HG02870 (cell line): ENCODE measurements around the gene PADI6.
"Not testable (repeated sequence)": the region's sequence is repeated elsewhere in the genome, so short reads cannot be mapped to it uniquely, and the experiment has no call there.

Source experiments
- ATAC-seq: cut with Tn5 transposase; IDR thresholded peaks from one replicate; pipeline ENCODE4 v1.9.1; 2021; ENCODE audit warnings: mild to moderate bottlenecking, moderate library complexity; ENCODE audit not compliant: unreplicated experiment

Gene PADI6

DNA sequence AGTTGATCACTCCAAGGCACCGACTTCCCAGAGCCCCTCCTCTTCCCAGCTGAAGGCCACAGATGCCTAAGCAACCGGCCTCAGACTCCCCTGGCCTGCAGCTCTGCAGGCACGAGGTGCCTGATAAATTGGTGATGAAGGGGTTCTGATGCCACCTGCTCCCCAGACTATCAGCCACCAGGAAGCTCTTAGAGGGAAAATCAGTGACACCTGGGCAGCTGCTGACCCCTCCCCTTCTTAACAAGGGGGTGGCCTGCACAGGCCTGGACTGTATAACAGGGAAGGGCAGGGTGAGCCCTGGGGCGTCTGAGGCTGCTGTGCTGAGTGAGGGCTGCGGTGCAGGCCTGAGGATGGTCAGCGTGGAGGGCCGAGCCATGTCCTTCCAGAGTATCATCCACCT is at the start of gene PADI6:
Gene PADI6, plus strand, starts transcription at position 301 of the 400 bp plus-strand sequence. Its CDS starts 50 bp downstream, at position 351.
- no peak for ATAC-seq

DNA sequence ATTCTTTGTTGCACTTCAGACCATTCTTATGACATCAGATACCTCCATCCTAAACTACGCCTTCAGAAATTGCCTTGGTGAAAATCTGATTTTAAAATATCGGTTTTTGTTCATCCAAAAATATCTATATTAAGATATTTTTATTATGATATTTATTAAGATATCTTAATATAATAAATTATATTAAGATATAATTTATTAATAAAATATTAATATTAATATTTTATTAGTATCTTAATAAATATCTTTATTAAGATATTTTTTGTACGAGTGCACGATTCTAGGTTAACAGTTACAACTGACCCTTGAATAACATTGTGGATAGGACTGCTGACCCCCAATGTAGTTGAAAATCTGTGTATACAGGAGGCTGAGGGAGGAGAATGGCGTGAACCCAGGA is 43.1 kb upstream of the PADI6 start:
- ATAC-seq, result no peak

DNA sequence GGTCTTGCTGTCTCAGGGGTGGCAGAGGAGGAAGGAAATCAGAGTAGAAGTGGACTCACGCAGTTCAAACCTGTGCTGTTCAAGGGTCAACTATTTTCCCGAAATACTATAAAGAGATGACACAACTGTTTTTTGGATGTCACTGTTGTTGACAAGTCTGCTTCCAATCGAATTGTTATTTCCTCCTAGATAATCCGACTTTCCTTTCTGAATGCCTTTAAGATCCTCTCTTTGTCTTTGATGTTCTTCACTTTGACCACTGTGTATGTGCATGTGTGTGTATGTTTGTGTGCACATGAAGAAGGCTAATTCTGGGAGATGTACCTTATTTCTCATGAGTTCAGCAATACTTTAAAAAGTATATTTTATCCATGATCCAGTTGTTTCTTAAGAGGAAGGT is 42.4 kb upstream of the PADI6 start:
- no peak for ATAC-seq

DNA sequence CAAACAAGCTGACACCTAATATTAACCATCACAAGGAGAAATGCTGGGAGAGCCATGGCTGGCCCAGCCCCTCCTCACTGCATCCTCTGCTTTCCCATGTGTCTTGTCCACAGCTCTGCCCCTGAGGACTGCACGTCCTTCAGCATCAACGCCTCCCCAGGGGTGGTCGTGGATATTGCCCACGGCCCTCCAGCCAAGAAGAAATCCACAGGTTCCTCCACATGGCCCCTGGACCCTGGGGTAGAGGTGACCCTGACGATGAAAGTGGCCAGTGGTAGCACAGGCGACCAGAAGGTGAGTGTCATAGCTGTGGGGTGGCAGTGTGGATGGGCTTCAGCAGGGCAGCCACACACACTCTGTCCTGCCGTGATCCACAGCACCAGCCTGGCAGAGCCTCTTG is 41.1 kb upstream of the PADI6 start:
- no peak for ATAC-seq

DNA sequence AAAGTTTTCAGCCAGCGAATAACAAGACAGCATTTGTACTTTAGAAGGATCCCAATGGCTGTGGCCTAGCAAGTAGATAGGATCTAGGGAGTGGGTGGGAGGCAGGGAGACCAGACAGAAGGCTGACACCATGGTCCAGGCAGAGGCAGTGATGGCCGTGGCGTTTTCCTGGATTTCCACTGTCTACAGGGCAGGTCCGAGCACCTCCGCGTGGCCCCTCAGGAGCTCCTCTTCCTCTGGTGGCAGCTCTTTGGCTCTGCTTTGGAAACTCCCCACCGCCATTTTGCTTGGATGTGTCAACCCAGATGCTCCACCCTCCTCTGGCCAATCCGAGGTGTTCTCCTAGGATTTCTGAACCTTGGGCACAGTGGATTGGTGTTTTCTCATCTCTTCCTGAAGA is 38.9 kb upstream of the PADI6 start:
- no peak for ATAC-seq

DNA sequence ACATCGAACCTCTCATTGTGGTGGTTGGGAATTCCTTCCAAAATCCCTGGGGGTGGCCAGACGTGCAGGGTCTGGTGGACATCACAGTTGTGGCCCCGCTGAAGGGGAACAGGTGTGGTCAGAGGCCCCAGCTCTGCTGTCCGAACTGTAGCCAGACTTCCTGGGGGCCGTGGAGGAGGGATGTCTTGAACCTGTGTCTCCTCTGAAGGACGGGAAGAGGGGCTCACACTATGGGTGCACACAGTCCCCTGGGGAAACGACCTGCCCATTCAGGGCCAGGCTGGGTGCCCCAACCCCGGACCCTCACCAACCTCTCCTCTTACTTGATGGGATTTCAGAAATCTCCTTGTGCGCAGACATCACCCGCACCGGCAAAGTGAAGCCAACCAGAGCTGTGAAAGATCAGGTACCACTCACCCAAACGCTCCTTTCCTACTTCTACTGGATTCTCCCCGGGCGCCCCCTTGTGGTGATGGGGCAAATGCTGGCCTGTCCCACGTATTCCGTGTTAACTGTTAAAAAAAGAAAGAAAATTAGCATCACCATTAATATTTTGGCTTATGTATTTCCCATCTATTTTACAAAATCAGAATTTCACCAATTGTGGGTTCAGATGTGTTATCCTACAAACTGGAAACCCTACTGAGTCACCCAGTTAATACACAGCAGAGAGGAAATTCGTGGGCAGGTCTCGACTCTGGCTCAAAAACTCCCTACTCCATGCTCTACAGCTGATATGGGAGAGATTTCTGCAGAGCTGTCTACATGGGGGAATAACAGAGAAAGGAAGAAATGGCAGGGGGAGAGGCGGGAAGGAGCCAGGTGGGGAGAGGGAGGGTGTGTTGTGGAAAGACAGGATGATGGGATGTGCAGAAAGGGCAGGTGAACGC is 35.9 kb upstream of the PADI6 start:
- no peak for ATAC-seq

DNA sequence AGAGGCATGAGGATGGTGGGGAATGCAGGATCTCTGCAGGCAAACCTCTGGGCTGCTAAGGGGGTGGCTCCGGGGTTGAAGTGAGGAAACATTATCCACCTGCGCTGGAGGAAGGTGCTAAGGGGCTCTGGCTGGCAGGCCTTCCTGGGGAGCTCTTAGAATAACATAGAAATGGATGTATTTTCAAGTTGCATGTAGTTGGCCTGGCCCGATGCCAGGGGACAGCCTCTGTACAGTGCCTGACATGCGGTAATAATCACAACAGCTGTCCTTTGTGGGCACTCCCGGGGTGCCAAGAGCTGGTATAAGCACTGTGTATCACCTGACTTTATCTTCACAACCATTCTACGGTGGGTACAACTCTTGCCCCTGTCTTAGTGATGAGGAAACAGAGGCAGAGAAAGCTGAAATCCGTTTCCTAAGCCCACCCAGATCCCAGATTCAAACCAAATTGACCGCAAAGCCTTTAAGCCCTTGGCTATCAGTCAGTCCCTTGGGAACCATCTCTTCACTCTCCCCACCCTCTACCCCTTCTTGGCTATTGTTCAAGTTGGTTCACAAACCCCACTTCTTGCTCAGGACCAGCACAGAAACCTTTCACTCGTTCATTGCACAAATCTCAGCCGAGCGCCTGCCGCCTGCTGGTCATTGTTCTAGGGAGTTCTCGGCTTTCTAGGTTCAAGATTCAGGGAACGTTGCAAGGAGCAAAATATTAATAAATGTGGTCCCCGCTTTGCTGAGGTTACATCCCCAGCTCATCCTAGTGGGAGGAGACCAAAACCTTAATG is 33.1 kb upstream of the PADI6 start:
- ATAC-seq, result no peak

DNA sequence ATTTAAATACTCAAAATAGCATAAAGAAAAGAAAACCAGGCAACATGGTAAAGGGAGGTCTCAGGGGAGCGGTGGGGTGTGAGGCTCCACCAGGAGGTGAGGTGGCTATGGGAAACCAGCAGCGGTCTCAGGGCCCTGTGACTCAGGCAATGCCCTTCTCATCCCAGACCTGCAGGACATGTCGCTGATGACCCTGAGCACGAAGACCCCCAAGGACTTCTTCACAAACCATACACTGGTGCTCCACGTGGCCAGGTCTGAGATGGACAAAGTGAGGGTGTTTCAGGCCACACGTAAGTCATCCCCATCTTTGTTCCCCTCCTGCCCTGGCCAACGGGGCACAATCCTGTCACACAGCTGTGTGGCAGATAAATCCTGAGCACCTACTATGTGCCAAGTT is 32.5 kb upstream of the PADI6 start:
- ATAC-seq, result no peak

DNA sequence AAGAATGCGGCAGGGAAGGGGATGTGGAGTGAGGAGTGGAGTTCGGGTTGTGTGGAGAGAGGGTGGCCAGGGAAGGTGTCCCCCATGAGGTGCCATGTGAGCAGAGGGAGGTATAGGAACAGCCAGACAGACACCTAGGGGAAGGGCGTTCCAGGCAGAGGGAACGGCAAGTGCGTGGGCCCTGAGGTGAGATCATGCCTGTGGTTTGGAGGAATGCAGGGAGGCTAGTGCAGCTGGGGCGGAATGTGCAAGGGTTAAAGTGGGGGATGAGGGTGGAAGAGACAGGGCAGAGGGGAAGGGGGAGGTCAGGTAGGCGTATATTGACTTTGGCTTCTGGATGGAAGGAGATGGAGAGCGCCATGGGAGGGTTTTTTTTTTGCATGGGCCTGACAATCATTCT is 31.6 kb upstream of the PADI6 start:
- ATAC-seq, result no peak

DNA sequence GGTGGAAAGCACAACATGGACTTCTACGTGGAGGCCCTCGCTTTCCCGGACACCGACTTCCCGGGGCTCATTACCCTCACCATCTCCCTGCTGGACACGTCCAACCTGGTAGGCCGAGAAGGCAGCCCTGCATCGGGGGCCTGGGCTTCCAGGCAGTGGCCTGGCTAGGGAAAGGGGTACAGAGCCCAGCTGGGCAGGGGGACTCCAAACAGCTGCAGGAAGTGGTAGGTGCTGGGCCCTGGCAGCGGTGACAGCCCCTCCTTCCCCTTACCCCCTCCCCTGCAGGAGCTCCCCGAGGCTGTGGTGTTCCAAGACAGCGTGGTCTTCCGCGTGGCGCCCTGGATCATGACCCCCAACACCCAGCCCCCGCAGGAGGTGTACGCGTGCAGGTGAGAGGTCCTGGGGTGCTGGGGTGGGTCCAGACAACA is 30.0 kb upstream of the PADI6 start:
- no peak for ATAC-seq

DNA sequence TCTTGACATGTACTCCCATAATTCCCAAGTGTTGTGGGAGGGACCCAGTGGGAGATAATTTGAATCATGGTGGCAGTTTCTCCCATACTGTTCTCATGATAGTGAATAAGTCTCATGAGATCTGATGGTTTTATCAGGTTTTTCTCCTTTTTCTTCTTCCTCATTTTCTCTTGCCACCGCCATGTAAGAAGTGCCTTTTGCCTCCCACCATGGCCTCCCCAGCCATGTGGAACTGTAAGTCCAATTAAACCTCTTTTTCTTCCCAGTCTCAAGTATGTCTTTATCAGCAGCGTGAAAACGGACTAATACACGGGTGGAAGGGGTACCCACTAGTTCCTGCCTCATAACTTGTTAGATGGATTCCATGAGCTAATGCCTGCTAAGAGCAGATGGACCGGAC is 26.5 kb upstream of the PADI6 start:
- not testable (repeated sequence) for ATAC-seq

DNA sequence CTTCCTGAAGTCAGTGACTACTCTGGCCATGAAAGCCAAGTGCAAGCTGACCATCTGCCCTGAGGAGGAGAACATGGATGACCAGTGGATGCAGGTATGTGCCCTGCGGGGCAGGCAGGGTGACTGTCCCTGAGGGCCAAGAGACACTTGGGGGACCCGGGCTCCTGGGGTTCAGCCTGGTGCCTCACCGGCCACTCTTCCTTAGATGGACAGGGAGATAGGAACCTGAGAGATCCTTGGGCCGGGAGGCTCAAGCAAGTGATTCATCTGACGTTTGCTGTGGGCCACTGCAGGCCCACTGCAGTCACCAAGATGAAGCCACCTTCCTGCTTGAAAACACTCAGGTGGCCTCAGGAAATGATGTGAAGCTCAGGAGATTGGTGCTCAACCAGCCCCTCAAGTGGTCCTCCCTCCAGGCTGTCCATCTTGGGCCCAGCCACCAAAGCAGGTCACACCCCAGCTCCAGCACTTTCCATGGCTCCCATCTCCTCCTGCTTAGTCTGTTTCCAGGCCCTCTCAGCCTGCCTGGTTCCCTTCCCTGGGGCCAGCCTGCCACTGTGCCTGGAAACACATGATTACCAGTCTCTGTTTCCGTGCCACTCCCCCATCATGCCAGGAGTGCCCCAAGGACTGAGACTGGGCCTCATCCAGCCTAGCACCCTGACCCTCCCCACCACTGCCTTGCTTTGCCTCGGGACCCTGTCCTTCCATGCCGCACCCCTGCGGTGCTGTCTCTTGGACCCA is 25.8 kb upstream of the PADI6 start:
- ATAC-seq, result no peak

DNA sequence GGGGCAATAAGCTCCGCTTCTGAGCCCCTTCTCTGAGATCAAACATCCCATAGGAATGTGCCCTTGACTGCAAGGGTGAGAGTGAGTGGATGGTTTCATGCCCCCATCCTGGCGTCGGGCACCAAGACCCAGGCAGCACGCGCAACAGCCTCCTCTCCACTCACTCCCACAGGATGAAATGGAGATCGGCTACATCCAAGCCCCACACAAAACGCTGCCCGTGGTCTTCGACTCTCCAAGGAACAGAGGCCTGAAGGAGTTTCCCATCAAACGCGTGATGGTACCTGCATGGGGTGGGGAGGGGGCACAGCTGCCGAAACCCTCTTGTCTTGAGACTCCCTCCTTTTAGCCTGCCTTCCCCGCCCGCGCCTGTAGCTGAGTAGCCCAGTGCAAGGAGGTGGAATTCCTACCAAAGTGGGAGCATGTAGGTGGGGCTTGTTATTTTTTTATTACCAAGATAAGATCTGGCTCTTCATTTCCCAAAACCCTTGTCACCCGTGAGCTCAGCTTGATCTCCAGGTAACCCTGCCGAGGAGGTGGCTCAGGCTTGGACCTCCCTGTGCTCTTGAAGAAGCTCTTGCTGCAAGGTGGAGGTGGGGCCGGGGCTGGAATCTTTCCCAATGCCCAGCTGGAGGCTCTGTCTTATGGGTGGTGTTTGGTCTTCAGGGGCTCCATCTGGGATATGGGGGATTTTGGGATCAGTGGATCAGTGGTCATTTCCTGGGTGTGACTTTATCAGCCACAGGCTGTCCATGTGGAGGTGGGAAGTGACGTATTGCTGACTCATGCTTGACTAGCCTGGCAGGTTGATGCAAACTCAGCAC is 24.0 kb upstream of the PADI6 start:
- ATAC-seq, result no peak

DNA sequence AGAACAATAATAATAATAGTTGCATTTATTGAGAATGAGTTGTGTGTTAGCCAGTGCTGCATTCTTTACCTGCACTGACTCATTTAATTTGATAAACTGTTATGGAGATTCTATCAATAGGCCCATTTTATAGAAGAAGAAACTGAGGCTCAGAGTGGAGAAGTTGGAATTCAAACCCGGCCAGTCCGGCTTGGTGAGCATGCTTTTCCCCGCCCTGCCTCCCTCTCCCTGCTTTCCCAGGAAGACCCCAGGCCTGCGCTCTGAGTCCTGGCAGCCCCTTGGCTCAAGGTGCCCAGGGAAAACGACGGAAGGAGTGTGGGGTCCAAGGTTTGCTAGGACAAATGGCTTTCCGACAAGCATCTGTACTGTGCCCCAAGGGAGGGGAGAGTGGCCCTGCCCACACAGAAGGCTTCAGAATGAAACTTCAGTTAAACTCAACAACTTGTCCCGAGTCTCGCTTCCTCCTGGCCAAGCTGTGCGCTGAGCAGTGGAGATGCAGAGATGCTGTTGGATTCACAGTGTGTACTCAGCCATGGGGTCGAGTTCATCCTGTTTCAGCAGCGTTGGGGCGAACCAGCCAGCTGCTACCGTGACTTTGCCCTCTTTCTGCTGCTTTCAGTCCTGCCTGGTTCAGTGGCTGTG is 23.3 kb upstream of the PADI6 start:
- no peak for ATAC-seq

DNA sequence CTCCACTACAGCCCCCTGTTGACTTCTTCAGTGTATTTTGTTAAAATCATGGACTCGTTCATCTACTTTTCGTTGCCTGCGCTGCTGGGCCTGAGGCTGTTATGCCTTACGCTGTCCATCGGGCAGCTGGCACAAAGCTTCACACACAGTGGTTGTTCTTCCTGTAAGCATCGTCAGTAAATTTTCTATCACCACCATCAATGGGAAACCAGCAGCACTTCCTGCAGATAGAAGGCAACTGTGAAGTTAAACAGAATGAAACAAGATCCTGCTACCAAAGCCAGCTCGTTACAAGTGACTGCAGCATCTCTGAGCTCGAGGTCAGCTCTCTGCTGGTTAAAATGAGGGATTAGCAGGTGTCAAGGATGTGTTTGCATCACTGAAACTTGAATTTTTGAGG is 21.9 kb upstream of the PADI6 start:
- no peak for ATAC-seq

DNA sequence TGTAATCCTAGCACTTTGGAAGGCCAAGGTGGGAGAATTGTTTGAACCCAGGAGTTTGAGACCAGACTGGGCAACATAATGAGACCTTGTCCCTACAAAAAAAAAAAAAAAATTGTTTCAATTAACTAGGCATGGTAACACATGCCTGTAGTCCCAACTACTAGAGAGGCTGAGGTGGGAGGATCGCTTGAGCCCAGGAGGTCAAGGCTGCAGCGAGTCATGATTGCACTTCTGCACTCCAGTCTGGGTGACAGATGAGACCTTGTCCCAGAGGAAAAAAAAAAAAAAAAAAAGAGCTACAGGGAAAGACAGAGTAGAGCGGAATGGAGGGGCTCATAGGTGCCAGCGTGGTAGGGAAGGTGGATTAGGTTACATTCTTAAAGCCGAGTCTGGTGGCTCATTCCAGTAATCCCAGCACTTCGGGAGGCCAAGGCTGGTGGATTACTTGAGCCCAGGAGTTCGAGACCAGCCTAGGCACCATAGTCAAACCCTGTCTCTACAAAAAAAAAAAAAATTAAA is 21.0 kb upstream of the PADI6 start:
- ATAC-seq, result no peak

DNA sequence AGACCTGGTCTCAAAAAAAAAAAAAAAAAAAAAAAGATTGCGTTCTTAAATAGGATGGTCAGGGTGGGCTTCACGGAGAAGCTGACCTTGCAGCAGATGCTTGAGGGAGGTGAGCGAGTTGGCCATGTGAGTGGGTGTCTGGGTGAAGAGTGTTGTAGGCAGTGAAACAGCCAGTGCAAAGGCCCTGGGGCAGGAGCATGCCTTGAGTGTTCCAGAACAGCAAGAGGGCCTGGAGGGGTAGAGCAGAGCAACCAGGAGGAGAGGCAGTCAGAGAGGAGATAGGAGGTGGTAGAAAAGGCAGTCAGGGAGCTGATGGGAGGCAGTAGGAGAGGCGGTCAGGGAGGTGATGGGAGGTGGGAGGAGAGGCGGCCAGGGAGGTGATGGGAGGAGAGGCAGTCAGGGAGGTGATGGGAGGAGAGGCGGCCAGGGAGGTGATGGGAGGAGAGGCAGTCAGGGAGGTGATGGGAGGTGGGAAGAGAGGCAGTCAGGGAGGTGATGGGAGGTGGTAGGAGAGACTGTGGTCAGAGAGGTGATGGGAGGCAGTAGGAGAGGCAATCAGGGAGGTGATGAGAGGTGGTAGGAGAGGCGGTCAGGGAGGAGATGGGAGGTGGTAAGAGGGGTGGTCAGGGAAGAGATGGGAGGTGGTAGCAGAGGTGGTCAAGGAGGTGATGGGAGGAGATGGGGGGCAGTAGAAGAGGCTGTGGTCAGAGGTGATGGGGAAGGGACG is 20.2 kb upstream of the PADI6 start:
- no peak for ATAC-seq

DNA sequence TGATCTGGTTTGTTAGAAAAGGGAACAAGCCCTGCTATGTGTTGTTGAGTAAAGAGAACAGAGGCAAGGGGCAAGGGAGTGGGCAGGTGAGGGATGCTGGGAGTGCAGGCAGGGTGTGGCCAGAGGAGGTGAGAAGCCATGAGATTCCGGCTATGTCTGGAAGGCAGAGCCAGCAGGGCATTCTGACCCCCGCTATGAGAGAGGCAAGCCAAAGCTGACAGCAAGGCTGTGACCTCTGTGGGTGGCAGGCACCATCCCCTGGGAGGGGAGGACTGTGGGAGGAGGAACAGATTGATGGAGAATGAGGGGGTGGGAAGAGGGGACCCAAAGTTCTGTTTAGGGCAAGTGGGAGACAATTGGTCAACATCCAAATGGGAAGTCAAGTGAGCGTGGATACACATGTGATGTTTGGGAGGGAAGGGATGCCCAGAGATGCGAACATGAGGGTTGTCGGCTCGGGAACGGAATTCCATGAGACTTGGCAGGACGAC is 19.5 kb upstream of the PADI6 start:
- no peak for ATAC-seq

DNA sequence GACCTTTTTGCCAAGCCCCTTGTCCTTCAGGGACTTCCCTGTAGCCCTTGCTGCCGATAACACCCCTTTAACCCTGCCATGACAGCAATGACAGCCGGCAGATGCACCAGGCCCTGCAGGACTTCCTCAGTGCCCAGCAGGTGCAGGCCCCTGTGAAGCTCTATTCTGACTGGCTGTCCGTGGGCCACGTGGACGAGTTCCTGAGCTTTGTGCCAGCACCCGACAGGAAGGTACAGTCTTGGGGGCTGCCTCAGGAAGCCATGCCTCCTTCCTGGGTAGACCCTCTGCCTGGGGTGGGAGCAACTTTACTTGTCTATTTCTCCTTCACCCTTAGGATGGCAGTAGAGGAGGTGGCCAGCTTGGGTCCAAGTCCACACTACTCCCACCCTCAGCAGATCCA is 16.1 kb upstream of the PADI6 start:
- no peak for ATAC-seq
